Measurements from ENCODE around the gene RHCE. TPM values are rescaled to one million over a fixed set of nuclear protein-coding genes. Genes with fewer than 3 reads are reported as not detected.

Gene RHCE
- total and polyA plus RNA-seq, 2 of the 8 experiments (the other 6 are each of a cell fraction or from before 2014, with no cell fraction given), result 0.23 to 0.50 TPM

DNA sequence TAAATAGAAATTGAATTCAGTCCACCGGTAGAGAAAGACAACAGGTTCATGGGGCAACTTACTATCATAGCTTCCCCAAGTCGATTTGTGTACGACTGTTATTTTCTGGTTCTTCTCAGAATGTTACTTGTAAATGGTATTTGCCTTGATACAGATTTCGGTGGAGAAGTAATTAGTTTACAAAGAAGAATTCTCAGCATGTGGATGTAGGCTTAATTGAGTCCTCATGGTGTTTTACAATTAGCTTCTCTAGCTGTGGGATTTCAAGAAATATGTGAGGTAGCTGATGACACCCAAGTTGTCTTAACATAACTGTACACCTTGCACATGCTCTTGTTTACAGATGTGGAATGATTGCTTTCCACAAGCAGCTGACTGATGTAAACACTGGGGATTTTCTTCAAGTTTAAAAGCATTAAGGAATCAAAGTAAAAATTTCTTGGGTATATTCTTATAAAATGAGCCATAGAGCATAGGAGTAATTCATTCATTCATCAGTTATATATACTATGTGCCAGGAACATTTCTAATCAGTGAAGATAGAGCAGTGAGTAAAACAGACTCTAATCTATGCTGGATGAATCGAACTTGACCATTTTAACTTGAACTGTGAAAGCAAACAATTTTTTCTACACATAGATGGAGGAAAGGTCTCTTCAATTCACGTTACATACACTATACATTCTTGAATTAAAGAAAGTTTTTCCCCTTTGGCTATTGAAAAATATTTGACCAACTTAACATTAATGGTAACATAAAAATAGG is 11.5 kb upstream of the RHCE start (continued):
- no peak for TF ChIP-seq CBX8 (IDR thresholded peaks at IDR 0.05; ENCODE audit: borderline replicate concordance, low read depth, low read length)
- TF ChIP-seq TAF7 (optimal IDR thresholded peaks at IDR 0.05; ENCODE audit: borderline replicate concordance, low read depth, low read length), result no peak
- TF ChIP-seq TCF12 (IDR thresholded peaks at IDR 0.05; ENCODE audit: low read depth, low read length), result no peak
- TF ChIP-seq NRF1 (IDR thresholded peaks at IDR 0.05; ENCODE audit: low read depth, low read length), result no peak
- no peak for TF ChIP-seq TEAD4 (IDR thresholded peaks at IDR 0.05; ENCODE audit: low read depth, low read length)
- TF ChIP-seq CEBPB (IDR thresholded peaks at IDR 0.05; ENCODE audit: low read depth, low read length), result no peak
- no peak for TF ChIP-seq RXRA (IDR thresholded peaks at IDR 0.05; ENCODE audit: insufficient read depth, low read depth, low read length)
- TF ChIP-seq SIRT6 (IDR thresholded peaks at IDR 0.05; ENCODE audit: low read length), result no peak
- TF ChIP-seq E2F6 (IDR thresholded peaks at IDR 0.05), result no peak
- TF ChIP-seq, protein P1, sequence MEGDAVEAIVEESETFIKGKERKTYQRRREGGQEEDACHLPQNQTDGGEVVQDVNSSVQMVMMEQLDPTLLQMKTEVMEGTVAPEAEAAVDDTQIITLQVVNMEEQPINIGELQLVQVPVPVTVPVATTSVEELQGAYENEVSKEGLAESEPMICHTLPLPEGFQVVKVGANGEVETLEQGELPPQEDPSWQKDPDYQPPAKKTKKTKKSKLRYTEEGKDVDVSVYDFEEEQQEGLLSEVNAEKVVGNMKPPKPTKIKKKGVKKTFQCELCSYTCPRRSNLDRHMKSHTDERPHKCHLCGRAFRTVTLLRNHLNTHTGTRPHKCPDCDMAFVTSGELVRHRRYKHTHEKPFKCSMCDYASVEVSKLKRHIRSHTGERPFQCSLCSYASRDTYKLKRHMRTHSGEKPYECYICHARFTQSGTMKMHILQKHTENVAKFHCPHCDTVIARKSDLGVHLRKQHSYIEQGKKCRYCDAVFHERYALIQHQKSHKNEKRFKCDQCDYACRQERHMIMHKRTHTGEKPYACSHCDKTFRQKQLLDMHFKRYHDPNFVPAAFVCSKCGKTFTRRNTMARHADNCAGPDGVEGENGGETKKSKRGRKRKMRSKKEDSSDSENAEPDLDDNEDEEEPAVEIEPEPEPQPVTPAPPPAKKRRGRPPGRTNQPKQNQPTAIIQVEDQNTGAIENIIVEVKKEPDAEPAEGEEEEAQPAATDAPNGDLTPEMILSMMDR (IDR thresholded peaks at IDR 0.05; ENCODE audit: control extremely low read depth in 1 of 3, insufficient read depth in 1 of 3, low read depth in 1 of 3, low read length in 3 of 3), result no peak

All from H1 (cell line).